ENCODE measurements around the gene PASD1.

The PASD1 gene

DNA sequence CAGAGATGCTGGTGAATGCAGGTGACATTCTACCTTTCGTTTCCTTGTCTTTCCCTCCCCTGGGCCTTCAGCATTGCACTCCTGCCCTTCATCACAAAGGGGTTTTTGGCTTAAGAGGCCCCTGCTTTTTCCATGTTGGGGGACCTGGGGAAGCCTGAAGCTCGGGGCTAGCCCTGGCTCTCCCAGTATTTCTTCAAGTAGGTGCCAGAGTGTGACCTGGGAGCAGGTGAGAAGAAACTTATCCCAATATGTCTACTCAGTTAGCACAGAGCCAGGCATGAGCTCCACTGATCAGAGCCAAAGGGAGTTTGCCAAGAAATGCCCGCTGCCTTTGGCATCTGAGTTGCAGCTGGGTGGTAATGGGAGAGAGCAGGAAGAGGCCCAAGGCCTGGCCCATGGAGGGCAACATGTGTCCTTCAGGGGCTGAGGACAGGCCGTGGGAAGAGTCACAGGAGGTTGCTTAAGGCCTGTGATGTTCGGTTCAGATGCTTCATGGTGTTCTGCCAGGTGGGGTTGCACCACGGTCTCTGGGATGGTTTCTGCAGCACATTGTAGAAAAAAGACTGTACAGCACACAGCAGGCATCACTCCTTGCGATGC, 139.4 kb downstream of the PASD1 start:
- no peak for DNase-seq

DNA sequence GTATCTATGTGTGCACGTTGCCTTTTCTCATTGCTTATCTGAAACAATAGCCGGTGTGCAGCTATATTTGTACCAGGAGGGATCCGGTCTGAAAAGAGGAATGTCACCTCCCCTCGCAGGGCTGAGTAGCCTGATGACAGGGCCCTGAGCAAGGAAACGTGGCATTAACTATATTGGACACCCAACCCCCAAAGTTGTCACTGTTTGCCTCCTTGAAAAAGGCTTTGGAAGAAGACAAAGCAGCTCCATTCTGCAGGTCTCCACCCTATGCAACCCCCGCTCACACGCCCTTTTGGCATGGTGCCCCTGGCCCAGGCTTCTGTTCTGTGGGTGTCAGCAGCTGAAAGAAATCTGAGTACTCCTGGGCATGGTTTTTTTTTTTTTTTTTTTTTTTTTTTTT, 140.0 kb downstream of the PASD1 start:
- no peak for DNase-seq

DNA sequence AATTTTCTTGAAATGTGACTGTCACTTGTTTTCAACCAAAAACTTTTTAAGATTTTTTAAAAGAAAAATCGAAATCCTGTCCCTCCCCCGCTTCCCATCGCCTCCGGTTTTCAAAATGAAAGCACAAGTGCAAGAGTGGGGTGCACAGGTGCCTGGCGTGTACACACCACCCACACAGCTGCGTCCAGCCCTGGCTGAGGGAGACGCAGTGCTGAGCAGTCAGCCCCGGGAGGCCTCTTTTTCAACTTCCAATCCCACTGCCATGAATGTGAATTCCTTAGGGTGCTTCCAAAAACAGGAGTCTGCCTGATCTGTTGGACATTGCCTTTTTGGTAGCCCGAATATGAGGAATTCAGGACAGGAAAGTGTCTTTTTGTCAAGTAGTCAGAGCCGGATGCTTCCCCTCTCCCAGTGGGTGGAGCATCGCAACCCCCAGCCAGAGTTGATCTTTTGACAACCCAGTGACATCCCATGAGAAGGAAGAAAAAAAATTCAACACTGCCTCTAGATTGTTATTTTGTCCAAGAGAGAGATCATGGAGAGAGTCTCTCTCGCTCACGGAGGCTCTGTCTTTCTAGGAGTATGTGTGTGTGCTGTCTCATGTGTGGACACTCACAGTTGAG, 140.7 kb downstream of the PASD1 start:
- no peak for DNase-seq

DNA sequence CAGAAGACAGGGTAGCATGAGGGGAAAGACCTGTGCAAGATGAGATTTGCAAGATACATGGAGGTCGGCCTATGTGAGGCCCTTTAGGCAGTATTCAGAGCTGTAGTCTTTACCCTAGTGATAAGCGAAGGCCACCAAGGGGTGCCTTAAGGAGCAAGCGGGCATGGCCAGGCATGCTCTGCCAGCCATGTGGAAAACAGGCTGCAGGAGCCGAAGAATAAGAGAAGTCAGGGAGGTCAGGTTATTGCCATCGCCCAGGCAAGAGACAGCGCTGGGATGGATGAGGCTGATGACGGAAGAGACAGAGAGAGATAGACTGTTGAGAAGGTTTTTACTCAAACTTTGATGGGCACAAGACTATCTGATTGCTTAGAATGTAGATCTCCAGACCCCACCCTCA, 145.3 kb downstream of the PASD1 start:
- DNase-seq = no peak

DNA sequence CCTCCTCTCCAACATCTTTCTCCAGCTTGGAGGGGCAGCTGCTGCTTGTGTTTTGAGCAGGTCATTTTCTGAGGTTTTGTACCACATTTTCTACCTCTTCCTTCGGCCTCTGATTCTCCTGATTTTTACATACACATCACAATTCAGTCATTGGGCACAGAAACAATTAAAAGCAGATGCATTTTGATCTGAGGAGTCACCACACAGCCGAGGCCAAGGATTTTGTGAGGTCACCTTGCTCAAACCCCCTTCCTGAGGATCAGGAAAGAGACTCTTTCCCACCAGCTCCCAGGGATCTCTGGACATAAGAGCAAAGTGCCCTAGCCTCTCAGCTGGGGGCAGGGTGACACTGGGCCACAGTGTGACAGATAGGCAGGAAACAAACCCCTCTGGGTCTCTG, 147.0 kb downstream of the PASD1 start:
- no peak for DNase-seq

DNA sequence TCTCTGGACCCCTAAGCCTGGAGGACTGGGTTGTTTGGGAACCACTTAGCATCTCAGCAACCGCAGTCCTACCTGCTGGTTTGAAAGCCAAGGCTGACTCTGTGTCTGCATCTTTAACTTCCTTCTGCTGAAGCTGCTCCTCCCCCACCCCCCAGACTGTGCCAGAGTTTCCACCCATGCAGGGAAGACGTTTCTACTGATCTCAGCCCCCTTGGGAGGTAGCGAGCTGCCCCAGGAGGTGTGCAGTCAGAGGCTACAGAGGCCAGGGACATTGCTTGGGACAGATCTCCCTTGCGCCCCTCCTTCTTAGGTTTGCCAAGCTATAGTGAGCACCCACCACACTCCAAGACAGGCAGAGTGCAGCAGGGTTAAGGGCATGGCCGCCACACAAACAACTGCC, 147.7 kb downstream of the PASD1 start:
- DNase-seq = no peak

DNA sequence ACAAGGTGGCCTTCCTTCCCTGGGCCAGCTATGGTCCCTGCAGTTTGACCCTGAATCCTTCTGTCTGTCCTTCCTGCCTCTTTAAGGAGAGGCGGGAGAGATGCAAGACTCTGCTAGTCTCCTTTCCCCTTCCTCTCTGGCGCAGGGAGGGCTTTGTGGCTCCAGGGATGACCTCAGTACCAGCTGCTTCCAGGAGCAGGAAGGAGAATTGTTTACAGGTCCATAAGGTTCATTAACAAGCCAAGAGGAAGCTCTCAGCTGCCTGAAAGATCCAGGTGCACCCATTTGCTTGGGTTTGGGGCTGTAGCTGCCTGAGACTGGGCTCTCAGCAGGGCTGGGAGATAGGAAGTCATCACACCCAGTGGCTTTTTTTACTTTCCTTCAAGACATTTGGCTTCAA, 148.3 kb downstream of the PASD1 start:
- peak; percentile 4 to 30 for DNase-seq

DNA sequence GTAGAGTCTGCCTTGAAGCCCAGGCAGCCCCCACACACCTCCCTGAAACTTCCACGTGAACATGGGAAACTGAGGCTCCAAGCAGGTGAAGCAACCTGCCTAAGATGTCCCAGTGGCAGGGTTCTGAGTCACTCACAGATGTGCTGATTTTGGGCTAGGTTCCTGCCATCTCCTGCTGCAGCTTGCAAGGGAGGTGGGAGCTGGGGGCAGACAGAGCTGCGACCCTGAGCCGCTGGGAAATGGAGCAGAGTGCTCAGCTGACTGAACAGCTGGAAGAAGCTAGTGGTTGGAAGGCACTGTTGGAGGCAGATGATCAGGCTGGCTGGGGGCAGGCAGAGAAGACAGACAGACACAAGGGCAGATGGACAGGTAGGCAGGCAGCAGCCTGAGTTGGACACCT, 148.8 kb downstream of the PASD1 start:
- no peak for DNase-seq

DNA sequence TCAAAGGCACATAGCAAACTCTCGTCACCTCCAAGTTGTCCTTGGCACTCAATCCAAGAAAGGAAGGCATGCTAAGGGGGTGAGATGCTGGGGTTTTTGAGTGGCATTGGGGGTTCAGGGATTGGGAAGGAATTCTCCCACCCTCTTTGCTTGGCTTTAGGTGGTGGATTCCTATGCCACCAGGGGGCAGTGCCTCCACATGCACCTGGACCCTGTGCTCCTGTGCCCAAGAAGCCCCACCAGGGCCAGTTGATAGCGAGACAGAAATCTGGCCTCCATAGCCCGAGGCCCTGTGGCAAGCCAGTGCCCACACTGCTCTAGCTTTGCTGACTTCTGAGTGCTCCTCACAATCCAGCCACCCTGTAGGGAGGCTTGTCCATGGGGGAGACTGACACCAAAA, 150.4 kb downstream of the PASD1 start:
- no peak for DNase-seq

DNA sequence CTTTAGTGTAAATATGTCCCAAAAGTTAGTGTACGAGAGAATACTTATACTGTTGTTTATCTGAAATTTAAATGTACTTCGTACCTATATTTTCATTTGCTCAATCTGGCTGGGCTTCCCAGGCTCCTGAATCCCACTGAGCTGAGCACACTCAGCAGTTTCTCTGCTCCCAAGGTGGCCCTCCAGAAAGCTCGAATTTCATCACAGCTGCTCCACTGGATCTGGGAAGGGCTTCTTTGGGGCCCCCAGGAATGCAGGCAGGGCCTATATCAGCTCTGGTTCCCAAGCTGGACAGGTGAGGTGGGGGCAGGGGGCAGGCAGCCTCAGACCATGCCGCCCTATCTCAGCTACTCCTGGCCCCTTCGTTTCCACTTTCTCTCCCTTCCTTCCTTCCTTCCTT, 150.9 kb downstream of the PASD1 start:
- no peak for DNase-seq

DNA sequence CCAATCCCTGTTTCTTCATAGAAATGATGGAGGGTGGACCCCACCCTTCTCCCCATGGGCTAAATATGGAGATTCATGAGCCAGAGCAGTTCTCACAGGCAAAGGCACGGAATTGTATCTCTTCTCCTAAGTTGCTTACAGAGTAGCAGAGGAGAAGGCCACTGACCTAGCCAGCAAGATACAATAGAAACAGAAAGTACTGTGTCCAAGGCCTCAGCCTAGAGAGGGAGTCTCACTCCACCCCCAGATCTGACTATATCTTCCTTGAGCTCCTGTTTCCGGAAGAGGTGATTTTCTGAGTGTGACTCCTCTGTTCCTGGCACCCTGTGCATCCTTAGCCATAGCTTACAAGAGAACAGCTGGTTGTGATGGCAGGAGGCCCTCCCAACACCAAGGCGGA, 152.3 kb downstream of the PASD1 start, which contains the start of gene FATE1:
TSS of gene FATE1 (plus strand) at position 284 of the 400 bp plus-strand sequence. CDS start at position 369, 85 bp downstream.
- no peak for DNase-seq

DNA sequence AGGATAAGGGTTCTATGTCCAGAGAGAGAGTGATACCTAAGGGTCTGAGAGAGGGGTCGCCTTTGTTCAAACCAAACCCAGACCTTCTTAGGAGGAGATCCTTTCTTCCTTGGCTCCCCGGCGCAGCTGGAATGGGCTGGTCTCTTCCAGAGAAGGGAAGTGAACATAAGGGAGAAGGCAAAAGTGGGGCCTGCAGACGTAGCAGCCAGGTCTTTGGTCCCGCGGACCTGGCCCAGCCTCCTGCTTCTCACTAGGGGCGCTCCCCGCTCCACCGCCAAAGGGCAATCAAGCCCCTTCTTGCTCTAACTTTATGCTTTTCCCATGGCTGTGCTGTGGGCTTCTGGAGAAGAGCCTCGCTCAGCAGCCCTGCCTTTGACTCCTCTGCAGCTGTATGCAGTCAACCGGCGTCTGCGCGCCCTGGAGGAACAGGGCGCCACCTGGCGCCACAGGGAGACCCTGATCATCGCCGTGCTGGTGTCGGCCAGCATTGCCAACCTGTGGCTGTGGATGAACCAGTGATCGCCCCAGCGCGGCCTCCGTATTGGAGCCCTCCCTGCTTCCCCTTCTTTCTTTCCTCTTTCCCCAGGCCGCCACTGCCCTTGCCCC, 158.9 kb downstream of the PASD1 start:
- peak in 1 of 2 experiments; percentile 35 for DNase-seq

DNA sequence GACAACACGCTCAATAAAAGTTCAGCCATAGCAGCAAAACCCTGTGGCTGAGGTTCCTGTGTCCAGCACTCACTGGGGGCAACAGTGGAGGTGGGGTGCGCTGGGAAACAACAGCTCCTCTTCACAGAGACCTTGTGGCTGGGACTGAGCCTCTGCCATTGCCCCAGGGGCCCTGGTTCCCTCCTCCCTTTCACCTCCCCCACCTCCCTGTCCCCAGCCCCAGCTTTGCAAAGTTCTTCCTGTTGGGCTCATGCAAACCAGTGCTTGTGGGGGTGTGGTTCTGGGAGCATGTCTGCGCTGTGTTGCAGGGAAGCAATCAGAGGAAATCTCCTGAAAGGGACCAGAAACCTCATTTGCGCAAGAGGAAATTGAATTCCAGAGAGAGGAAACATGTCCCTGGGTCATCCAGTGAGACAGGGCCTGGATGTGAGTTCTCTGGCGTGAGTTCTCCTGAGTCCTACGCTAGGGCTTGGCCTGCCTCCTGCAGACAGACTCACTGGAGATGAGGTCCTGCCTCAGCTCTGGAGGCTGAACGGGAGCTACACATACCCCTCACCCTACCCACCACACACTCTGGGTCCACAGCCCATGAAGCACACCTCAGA, 159.8 kb downstream of the PASD1 start:
- no peak for DNase-seq

DNA sequence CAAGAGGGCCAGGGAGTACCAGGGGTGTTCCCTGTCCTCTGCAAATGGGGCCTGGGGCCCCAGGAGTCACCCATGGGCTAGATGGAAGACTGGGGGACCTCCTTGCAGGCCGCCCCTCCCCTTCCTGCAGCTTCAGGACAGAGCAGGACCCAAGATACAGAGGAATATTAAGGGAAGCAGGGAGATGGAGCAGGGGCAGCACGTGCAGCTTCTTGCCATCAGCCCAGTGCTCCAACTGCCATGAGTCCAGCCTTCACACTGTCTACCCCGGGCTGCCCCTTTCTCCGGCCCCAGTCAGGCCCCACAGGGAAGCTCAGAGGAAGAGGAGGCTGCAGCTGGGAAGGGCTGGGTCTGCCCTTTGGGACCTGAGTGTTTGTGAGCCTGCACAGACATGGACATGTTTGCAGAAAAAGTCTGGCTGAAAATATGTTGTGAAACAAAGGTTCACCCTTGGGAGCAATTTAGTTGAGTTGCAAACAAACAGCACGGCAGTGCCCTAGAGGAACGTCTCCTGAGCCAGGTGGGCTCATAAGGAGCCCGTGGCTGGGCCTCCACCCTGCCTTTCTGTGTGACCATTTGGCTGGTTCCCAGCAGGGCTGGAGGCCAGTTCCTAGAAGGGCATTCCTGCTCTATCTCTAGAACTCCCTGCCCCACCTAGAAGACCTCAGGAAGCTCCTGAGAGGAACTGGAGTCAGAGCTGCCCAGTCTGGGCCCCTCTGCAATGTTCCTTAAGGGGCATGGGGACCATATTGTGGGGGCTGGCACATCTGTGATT, 161.3 kb downstream of the PASD1 start:
- no peak for DNase-seq

DNA sequence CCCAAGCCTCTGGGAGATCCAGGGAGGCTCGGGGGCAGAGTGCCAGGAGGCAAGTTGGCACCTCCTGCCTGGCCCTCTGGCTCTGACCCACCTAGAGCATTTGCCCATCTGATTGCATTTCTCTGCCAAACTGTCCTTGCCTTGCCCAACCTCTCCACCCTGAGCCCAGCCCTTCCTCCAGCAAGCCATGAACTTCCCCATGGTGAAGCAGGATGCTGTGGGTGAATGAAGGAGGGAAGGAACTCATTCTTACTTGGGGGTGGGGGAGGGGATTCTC, 161.8 kb downstream of the PASD1 start:
- no peak for DNase-seq
